ENCODE measurements around the gene MLANA.

DNA sequence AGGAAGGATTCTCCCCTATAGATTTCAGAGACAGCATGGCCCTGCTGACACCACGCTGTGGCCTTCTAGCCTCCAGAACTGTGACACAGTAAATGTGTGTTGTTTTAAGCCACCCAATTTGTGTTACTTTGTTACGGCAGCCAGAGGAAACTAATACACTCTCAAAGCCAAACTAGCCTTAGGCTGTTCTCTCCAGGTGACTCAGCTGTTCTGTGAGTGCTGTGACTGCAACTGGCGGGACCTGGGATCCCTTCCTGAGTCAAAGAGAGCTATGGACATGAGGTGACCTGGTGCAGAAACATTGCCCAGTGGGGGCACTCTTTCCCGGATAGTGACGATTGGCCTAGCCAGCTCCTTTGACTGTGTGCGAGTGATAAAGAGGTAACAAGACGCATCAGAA, 14.0 kb upstream of the MLANA start:
- TF ChIP-seq, protein P1, sequence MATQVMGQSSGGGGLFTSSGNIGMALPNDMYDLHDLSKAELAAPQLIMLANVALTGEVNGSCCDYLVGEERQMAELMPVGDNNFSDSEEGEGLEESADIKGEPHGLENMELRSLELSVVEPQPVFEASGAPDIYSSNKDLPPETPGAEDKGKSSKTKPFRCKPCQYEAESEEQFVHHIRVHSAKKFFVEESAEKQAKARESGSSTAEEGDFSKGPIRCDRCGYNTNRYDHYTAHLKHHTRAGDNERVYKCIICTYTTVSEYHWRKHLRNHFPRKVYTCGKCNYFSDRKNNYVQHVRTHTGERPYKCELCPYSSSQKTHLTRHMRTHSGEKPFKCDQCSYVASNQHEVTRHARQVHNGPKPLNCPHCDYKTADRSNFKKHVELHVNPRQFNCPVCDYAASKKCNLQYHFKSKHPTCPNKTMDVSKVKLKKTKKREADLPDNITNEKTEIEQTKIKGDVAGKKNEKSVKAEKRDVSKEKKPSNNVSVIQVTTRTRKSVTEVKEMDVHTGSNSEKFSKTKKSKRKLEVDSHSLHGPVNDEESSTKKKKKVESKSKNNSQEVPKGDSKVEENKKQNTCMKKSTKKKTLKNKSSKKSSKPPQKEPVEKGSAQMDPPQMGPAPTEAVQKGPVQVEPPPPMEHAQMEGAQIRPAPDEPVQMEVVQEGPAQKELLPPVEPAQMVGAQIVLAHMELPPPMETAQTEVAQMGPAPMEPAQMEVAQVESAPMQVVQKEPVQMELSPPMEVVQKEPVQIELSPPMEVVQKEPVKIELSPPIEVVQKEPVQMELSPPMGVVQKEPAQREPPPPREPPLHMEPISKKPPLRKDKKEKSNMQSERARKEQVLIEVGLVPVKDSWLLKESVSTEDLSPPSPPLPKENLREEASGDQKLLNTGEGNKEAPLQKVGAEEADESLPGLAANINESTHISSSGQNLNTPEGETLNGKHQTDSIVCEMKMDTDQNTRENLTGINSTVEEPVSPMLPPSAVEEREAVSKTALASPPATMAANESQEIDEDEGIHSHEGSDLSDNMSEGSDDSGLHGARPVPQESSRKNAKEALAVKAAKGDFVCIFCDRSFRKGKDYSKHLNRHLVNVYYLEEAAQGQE (IDR thresholded peaks at IDR 0.05; ENCODE audit: borderline replicate concordance): no peak
- TF ChIP-seq, protein P2, sequence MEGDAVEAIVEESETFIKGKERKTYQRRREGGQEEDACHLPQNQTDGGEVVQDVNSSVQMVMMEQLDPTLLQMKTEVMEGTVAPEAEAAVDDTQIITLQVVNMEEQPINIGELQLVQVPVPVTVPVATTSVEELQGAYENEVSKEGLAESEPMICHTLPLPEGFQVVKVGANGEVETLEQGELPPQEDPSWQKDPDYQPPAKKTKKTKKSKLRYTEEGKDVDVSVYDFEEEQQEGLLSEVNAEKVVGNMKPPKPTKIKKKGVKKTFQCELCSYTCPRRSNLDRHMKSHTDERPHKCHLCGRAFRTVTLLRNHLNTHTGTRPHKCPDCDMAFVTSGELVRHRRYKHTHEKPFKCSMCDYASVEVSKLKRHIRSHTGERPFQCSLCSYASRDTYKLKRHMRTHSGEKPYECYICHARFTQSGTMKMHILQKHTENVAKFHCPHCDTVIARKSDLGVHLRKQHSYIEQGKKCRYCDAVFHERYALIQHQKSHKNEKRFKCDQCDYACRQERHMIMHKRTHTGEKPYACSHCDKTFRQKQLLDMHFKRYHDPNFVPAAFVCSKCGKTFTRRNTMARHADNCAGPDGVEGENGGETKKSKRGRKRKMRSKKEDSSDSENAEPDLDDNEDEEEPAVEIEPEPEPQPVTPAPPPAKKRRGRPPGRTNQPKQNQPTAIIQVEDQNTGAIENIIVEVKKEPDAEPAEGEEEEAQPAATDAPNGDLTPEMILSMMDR (IDR thresholded peaks at IDR 0.05; ENCODE audit: poor library complexity, severe bottlenecking): no peak
- TF ChIP-seq POLR2AphosphoS5 (IDR thresholded peaks at IDR 0.05) (no peak), TAF1 (IDR thresholded peaks at IDR 0.05; ENCODE audit: low read depth) (no peak), RAD21 (conservative IDR thresholded peaks at IDR 0.05) (no peak), EZH2 (IDR thresholded peaks at IDR 0.05; ENCODE audit: borderline replicate concordance, insufficient read depth, low read length, poor library complexity, severe bottlenecking) (no peak), EP300 (conservative IDR thresholded peaks at IDR 0.05; ENCODE audit: poor library complexity, severe bottlenecking) (no peak), MXI1 (conservative IDR thresholded peaks at IDR 0.05; ENCODE audit: poor library complexity, severe bottlenecking) (no peak)
